KMS-11 (cell line): ENCODE measurements around the gene TAS1R2.

Source experiments
- H2AFZ ChIP-seq: fragments of 200-600 bp; sonication (generic); 2 replicates; pipeline ENCODE4 v1.6.1; 2016; ENCODE audit warnings: antibody characterized with exemption, mixed run types, low read depth
- H3K27ac ChIP-seq: fragments of 200-600 bp; sonication (generic); 2 replicates; pipeline ENCODE4 v1.6.1; 2016; ENCODE audit warnings: mild to moderate bottlenecking, mixed run types
- H3K27me3 ChIP-seq: fragments of 200-600 bp; sonication (generic); 2 replicates; pipeline ENCODE4 v1.6.1; 2017; ENCODE audit warnings: mild to moderate bottlenecking, low read depth, mixed run types, moderate library complexity; ENCODE audit not compliant: insufficient read depth
- H3K36me3 ChIP-seq: fragments of 200-600 bp; sonication (generic); 2 replicates; pipeline ENCODE4 v1.6.1; 2017; ENCODE audit warnings: mild to moderate bottlenecking, mixed run types; ENCODE audit not compliant: insufficient read depth
- H3K4me1 ChIP-seq: fragments of 200-600 bp; sonication (generic); 2 replicates; pipeline ENCODE4 v1.6.1; 2016; ENCODE audit warnings: mild to moderate bottlenecking, low read depth, mixed run types; ENCODE audit not compliant: poor library complexity, severe bottlenecking
- H3K4me2 ChIP-seq: fragments of 200-600 bp; sonication (generic); 2 replicates; pipeline ENCODE4 v1.7.0; 2016; ENCODE audit warnings: mild to moderate bottlenecking, mixed run types
- H3K4me3 ChIP-seq: fragments of 200-600 bp; sonication (generic); IDR thresholded peaks from 2 replicates; pipeline ENCODE4 v1.6.1; 2017; ENCODE audit warnings: low read depth, low read length, mixed read lengths; ENCODE audit not compliant: insufficient read depth
- H3K79me2 ChIP-seq: fragments of 200-600 bp; sonication (generic); 2 replicates; pipeline ENCODE4 v1.6.1; 2016; ENCODE audit warnings: low read depth, mixed run types; ENCODE audit not compliant: insufficient read depth
- H3K9ac ChIP-seq: fragments of 200-600 bp; sonication (generic); 2 replicates; pipeline ENCODE4 v1.6.1; 2016; ENCODE audit warnings: mild to moderate bottlenecking, mixed run types
- H4K20me1 ChIP-seq: fragments of 200-600 bp; sonication (generic); 2 replicates; pipeline ENCODE4 v1.6.1; 2016; ENCODE audit warnings: mild to moderate bottlenecking, mixed run types; ENCODE audit not compliant: insufficient read depth
- CTCF ChIP-seq: fragments of 200-600 bp; sonication (generic); conservative IDR thresholded peaks from 2 replicates; pipeline ENCODE4 v1.6.1; 2017; ENCODE audit warnings: low read depth, mild to moderate bottlenecking, antibody characterized with exemption, low read length, moderate library complexity, mixed read lengths

TAS1R2 gene

GRCh38 chr1:18902523-18903290, 43.2 kb upstream of the TAS1R2 start, which contains the start of gene ALDH4A1:
TSS of gene ALDH4A1 (minus strand) at chr1:18902555. CDS start at chr1:18902523, 32 bp downstream.
- H3K27ac ChIP-seq = no peak within 1 kb of the TSS
- no peaks in the 10 kb centered on the region for H4K20me1 ChIP-seq
- TF ChIP-seq CTCF = no peak
- H3K4me2 ChIP-seq = peak within 1 kb of the TSS; percentile 25; the same call in 1 of the 2 replicates
- peak within 1 kb of the TSS; percentile 23; the same call in 1 of the 2 replicates for H3K9ac ChIP-seq
- H3K36me3 ChIP-seq = no peaks in the 10 kb centered on the region
- peak within 1 kb of the TSS; percentile 51 for H3K4me3 ChIP-seq
- no peaks in the 10 kb centered on the region for H3K4me1 ChIP-seq
- H2AFZ ChIP-seq = peak within 1 kb of the TSS; percentile 58; the same call in 1 of the 2 replicates
- peaks cover 47% of the 10 kb centered on the region for H3K27me3 ChIP-seq
- no peaks in the 10 kb centered on the region for H3K79me2 ChIP-seq

- H3K4me2 ChIP-seq = peak overlapping the region; percentile 25; the same call in 1 of the 2 replicates
- no peaks in the 10 kb centered on the region for H3K79me2 ChIP-seq
- no peak overlapping the region for H3K27ac ChIP-seq
- H3K27me3 ChIP-seq = peaks cover 47% of the 10 kb centered on the region
- H2AFZ ChIP-seq = peak overlapping the region; percentile 58; the same call in 1 of the 2 replicates
- H3K9ac ChIP-seq = no peak overlapping the region; the same call in 1 of the 2 replicates
- H3K4me3 ChIP-seq = peak overlapping the region; percentile 51
- H4K20me1 ChIP-seq = no peaks in the 10 kb centered on the region
- H3K4me1 ChIP-seq = no peaks in the 10 kb centered on the region
- TF ChIP-seq CTCF = no peak
- H3K36me3 ChIP-seq = no peaks in the 10 kb centered on the region
These were observed 42.6 kb upstream of the TAS1R2 start for GRCh38 chr1:18901952-18902522.

DNA sequence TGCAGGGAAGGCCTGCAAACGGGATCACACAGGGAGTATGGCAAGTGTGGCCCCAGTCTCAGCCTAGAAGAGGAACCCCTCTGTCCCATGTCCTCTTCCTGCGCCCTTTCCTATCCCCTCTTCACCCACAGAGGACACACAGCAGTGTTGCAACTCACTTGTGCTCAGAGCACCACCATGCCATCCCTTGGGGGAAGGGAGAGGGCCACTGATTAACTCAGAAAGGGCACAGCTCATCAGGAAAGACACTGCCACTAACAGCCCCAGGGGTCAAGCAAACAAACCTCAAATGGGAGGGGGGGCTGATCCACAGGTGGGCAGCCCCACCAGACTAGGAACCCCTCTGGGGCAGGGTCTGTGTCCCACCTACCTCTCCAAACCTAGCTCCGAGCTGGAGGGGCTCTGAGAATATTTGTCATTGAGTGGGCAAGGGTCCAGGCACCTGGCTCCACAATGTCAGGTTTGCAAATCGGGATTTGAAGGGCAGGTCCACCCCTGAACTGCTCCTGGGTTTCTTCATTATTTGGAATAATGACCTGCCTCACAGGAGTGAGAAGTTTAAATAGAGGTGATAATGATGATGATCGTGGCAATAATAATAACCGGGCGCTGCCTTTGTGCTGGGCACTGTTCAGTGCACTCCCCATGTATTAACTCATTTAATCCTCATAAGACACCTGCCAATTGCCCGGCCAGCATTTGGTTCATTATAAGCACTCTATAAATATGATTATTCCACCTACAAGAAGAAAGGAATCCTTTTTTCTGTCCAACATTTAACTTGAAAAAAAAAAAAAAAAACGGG, 41.9 kb upstream of the TAS1R2 start:
- Histone ChIP-seq H3K79me2 (no peaks in the 10 kb centered on the region), H2AFZ (no peak overlapping the region), H3K4me2 (peak overlapping the region; percentile 25; the same call in 1 of the 2 replicates), H3K4me3 (no peak overlapping the region), H4K20me1 (no peaks in the 10 kb centered on the region), H3K9ac (no peak overlapping the region), H3K4me1 (no peaks in the 10 kb centered on the region), H3K27ac (no peak overlapping the region), H3K36me3 (no peaks in the 10 kb centered on the region), H3K27me3 (peaks cover 47% of the 10 kb centered on the region)
- TF ChIP-seq CTCF = no peak

- TF ChIP-seq CTCF = no peak
- Histone ChIP-seq H3K27me3 (peaks cover 47% of the 10 kb centered on the region), H3K4me1 (no peaks in the 10 kb centered on the region), H3K9ac (no peak overlapping the region), H3K4me2 (no peak overlapping the region), H3K27ac (no peak overlapping the region), H3K4me3 (no peak overlapping the region), H3K36me3 (no peaks in the 10 kb centered on the region), H3K79me2 (no peaks in the 10 kb centered on the region), H4K20me1 (no peaks in the 10 kb centered on the region), H2AFZ (no peak overlapping the region)
These were observed 40.9 kb upstream of the TAS1R2 start for GRCh38 chr1:18900303-18900841.
